ENCODE measurements around the gene CORIN. TPM values are rescaled to one million over a fixed set of nuclear protein-coding genes. Genes with fewer than 3 reads are reported as not detected.

The CORIN gene
- polyA plus RNA-seq, 1 donor from 2014 or later = 0.25 TPM

DNA sequence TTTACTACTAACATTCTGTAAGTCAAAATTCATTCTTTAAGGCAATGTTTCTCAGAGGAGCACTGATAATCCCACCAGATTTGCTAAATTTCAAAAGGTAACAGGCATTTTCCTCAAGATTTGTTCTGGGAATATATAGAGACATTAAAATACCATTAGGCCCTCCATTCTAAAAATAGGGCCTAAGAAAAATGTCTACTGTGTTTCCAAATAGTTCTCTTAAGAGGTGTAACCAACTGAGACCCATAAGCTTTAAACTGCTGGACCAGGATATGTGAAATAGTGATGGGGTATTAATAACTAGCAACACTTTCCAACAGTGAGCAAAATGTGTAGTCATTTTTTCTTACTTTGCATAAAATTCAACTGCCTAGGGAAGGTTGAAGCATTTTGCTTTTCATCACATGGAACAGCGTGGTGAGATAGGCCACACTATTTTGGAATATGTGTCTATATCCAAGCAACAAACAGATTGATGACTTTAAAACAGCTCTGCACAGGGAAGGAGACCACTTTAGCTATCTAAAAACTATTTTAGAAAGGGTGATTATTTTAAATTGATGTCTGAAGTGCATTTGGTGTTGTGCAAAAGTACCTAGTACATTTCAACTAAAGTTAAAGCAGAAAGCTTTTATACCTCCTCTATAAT lies 89.9 kb downstream of the CORIN start:
- no peak overlapping the region for H3K9ac ChIP-seq (ENCODE audit: low read length)
- H3K9me3 ChIP-seq (ENCODE audit: low read length) = no peaks in the 10 kb centered on the region
- H3K27ac ChIP-seq (ENCODE audit: low read length) = no peak overlapping the region
- H3K27me3 ChIP-seq (ENCODE audit: insufficient read depth, low read depth, low read length) = no peaks in the 10 kb centered on the region
- H2AFZ ChIP-seq (ENCODE audit: low read depth, low read length) = no peak overlapping the region
- no peaks in the 10 kb centered on the region for H4K20me1 ChIP-seq (ENCODE audit: insufficient read depth)
- H3K36me3 ChIP-seq (ENCODE audit: insufficient read depth, low read length) = no peaks in the 10 kb centered on the region
- no peak overlapping the region for H3K4me2 ChIP-seq (ENCODE audit: low read length)
- no peak overlapping the region for H3K4me3 ChIP-seq (ENCODE audit: low read length)
- TF ChIP-seq, protein P1, sequence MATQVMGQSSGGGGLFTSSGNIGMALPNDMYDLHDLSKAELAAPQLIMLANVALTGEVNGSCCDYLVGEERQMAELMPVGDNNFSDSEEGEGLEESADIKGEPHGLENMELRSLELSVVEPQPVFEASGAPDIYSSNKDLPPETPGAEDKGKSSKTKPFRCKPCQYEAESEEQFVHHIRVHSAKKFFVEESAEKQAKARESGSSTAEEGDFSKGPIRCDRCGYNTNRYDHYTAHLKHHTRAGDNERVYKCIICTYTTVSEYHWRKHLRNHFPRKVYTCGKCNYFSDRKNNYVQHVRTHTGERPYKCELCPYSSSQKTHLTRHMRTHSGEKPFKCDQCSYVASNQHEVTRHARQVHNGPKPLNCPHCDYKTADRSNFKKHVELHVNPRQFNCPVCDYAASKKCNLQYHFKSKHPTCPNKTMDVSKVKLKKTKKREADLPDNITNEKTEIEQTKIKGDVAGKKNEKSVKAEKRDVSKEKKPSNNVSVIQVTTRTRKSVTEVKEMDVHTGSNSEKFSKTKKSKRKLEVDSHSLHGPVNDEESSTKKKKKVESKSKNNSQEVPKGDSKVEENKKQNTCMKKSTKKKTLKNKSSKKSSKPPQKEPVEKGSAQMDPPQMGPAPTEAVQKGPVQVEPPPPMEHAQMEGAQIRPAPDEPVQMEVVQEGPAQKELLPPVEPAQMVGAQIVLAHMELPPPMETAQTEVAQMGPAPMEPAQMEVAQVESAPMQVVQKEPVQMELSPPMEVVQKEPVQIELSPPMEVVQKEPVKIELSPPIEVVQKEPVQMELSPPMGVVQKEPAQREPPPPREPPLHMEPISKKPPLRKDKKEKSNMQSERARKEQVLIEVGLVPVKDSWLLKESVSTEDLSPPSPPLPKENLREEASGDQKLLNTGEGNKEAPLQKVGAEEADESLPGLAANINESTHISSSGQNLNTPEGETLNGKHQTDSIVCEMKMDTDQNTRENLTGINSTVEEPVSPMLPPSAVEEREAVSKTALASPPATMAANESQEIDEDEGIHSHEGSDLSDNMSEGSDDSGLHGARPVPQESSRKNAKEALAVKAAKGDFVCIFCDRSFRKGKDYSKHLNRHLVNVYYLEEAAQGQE (IDR thresholded peaks at IDR 0.05; ENCODE audit: borderline replicate concordance) = no peak
- H3F3A ChIP-seq (ENCODE audit: insufficient read depth, low read length, poor library complexity, severe bottlenecking) = no peaks in the 10 kb centered on the region
- no peaks in the 10 kb centered on the region for H3K79me2 ChIP-seq (replicated peaks; ENCODE audit: insufficient read depth, low read length)
- no peaks in the 10 kb centered on the region for H3K9me2 ChIP-seq (ENCODE audit: insufficient read depth, low read length)

DNA sequence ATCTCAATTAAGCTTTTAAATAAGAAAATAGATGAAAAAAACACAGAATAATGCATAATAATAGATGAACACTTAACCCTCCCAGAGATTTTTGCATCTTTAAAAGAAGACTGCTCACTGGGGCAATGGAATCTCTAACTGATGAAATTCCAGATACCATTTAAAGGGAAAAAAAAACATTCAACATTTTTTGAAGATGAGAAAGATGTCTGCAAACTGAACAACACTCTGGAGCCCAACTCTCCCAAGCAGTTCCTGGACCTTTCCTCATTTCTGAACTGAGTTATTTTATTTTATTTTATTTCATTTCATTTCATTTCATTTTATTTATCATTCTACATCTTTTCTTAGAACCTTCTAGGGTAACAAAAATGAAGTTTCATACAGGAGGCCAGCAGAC lies 90.7 kb downstream of the CORIN start:
- Histone ChIP-seq H3K9me3 (ENCODE audit: low read length) (no peaks in the 10 kb centered on the region), H3F3A (ENCODE audit: insufficient read depth, low read length, poor library complexity, severe bottlenecking) (no peaks in the 10 kb centered on the region), H2AFZ (ENCODE audit: low read depth, low read length) (no peak overlapping the region), H3K36me3 (ENCODE audit: insufficient read depth, low read length) (no peaks in the 10 kb centered on the region), H3K9me2 (ENCODE audit: insufficient read depth, low read length) (no peaks in the 10 kb centered on the region), H4K20me1 (ENCODE audit: insufficient read depth) (no peaks in the 10 kb centered on the region), H3K4me2 (ENCODE audit: low read length) (no peak overlapping the region), H3K27me3 (ENCODE audit: insufficient read depth, low read depth, low read length) (no peaks in the 10 kb centered on the region), H3K27ac (ENCODE audit: low read length) (no peak overlapping the region), H3K79me2 (replicated peaks; ENCODE audit: insufficient read depth, low read length) (no peaks in the 10 kb centered on the region), H3K9ac (ENCODE audit: low read length) (no peak overlapping the region), H3K4me3 (ENCODE audit: low read length) (no peak overlapping the region)
- TF ChIP-seq, protein P1 (IDR thresholded peaks at IDR 0.05; ENCODE audit: borderline replicate concordance) = no peak
- TF ChIP-seq, protein P2, sequence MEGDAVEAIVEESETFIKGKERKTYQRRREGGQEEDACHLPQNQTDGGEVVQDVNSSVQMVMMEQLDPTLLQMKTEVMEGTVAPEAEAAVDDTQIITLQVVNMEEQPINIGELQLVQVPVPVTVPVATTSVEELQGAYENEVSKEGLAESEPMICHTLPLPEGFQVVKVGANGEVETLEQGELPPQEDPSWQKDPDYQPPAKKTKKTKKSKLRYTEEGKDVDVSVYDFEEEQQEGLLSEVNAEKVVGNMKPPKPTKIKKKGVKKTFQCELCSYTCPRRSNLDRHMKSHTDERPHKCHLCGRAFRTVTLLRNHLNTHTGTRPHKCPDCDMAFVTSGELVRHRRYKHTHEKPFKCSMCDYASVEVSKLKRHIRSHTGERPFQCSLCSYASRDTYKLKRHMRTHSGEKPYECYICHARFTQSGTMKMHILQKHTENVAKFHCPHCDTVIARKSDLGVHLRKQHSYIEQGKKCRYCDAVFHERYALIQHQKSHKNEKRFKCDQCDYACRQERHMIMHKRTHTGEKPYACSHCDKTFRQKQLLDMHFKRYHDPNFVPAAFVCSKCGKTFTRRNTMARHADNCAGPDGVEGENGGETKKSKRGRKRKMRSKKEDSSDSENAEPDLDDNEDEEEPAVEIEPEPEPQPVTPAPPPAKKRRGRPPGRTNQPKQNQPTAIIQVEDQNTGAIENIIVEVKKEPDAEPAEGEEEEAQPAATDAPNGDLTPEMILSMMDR (IDR thresholded peaks at IDR 0.05; ENCODE audit: poor library complexity, severe bottlenecking) = no peak
- TF ChIP-seq SMC3 (conservative IDR thresholded peaks at IDR 0.05; ENCODE audit: poor library complexity) (no peak), MXI1 (conservative IDR thresholded peaks at IDR 0.05; ENCODE audit: poor library complexity, severe bottlenecking) (no peak), POLR2AphosphoS5 (IDR thresholded peaks at IDR 0.05) (no peak), RAD21 (conservative IDR thresholded peaks at IDR 0.05) (no peak), TAF1 (IDR thresholded peaks at IDR 0.05; ENCODE audit: low read depth) (no peak), EP300 (conservative IDR thresholded peaks at IDR 0.05; ENCODE audit: poor library complexity, severe bottlenecking) (no peak), EZH2 (IDR thresholded peaks at IDR 0.05; ENCODE audit: borderline replicate concordance, insufficient read depth, low read length, poor library complexity, severe bottlenecking) (no peak)
